Mammary epithelial cell (primary cell): Measurements from ENCODE around the gene ERC1.

ENCODE experiments used
- EZH2 ChIP-seq: IDR thresholded peaks from 2 replicates; pipeline ENCODE4 v1.6.1; 2012; ENCODE audit warnings: low read length, inconsistent platforms, borderline replicate concordance
- TF ChIP-seq, protein P1 (sequence below), 2 donors: IDR thresholded peaks in 1 of 2; conservative IDR thresholded peaks in 1 of 2; 2 replicates each; pipeline ENCODE4 v1.5.1; 2011 to 2012; ENCODE audit warnings: inconsistent platforms in 2 of 2, low read length in 2 of 2, mild to moderate bottlenecking in 2 of 2, control low read depth in 1 of 2, low read depth in 1 of 2; ENCODE audit not compliant: insufficient read depth in 1 of 2; ENCODE audit errors: extremely low read depth in 1 of 2

DNA sequence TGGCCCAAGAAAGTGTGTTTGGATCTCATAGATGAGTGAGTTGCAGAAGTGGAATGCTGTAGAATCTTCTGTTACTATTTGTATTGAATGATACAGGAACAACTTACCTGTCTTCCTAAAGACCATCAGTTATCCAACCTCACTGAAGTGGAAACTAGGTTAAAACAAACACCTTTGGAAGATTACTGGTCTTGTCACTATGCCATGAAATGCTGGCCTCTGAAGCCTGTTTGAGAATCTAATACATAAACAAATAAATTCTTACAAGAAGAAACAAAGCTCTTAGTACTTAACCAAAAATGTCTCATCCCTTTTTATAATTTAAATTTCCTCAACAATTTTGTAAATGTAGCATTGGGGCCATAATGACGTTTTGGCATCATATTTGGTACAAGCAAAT lies 448.2 kb downstream of the ERC1 start:
- TF ChIP-seq, protein P1, sequence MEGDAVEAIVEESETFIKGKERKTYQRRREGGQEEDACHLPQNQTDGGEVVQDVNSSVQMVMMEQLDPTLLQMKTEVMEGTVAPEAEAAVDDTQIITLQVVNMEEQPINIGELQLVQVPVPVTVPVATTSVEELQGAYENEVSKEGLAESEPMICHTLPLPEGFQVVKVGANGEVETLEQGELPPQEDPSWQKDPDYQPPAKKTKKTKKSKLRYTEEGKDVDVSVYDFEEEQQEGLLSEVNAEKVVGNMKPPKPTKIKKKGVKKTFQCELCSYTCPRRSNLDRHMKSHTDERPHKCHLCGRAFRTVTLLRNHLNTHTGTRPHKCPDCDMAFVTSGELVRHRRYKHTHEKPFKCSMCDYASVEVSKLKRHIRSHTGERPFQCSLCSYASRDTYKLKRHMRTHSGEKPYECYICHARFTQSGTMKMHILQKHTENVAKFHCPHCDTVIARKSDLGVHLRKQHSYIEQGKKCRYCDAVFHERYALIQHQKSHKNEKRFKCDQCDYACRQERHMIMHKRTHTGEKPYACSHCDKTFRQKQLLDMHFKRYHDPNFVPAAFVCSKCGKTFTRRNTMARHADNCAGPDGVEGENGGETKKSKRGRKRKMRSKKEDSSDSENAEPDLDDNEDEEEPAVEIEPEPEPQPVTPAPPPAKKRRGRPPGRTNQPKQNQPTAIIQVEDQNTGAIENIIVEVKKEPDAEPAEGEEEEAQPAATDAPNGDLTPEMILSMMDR (conservative IDR thresholded peaks at IDR 0.05 in 1 of 2, IDR thresholded peaks at IDR 0.05 in 1 of 2; ENCODE audit: extremely low read depth in 1 of 2, insufficient read depth in 1 of 2, low read depth in 1 of 2, low read length in 2 of 2), result no peak
- no peak for TF ChIP-seq EZH2
